ENCODE measurements around the gene AR.
"Not testable (repeated sequence)": the region's sequence is repeated elsewhere in the genome, so short reads cannot be mapped to it uniquely, and the experiment has no call there.

Gene AR

GRCh38 chrX:67599532-67599931, 55.7 kb downstream of the AR start:
- H3K36me3 Mint-ChIP-seq (ENCODE audit: low read depth) = no peaks in the 10 kb centered on the region
- H3K4me3 Mint-ChIP-seq = no peak overlapping the region
- H3K4me1 Mint-ChIP-seq (ENCODE audit: low read depth) = no peaks in the 10 kb centered on the region
- no peaks in the 10 kb centered on the region for H3K9me3 Mint-ChIP-seq
- H3K27me3 Mint-ChIP-seq (ENCODE audit: low read depth) = no peaks in the 10 kb centered on the region
- H3K27ac Mint-ChIP-seq = no peak overlapping the region

GRCh38 chrX:67601771-67602170, 58.0 kb downstream of the AR start:
- Mint-ChIP-seq H3K9me3 (no peaks in the 10 kb centered on the region), H3K4me3 (no peak overlapping the region), H3K36me3 (ENCODE audit: low read depth) (no peaks in the 10 kb centered on the region), H3K27me3 (ENCODE audit: low read depth) (no peaks in the 10 kb centered on the region), H3K4me1 (ENCODE audit: low read depth) (no peaks in the 10 kb centered on the region), H3K27ac (no peak overlapping the region)

GRCh38 chrX:67604979-67605703, 61.3 kb downstream of the AR start:
- Mint-ChIP-seq H3K4me3 (no peak overlapping the region), H3K9me3 (no peaks in the 10 kb centered on the region), H3K27ac (no peak overlapping the region), H3K36me3 (ENCODE audit: low read depth) (no peaks in the 10 kb centered on the region), H3K27me3 (ENCODE audit: low read depth) (no peaks in the 10 kb centered on the region), H3K4me1 (ENCODE audit: low read depth) (no peaks in the 10 kb centered on the region)

GRCh38 chrX:67607466-67607865, 63.6 kb downstream of the AR start:
- Mint-ChIP-seq H3K4me1 (ENCODE audit: low read depth) (no peaks in the 10 kb centered on the region), H3K9me3 (peaks cover 2% of the 10 kb centered on the region), H3K27ac (no peak overlapping the region), H3K27me3 (ENCODE audit: low read depth) (no peaks in the 10 kb centered on the region), H3K4me3 (no peak overlapping the region), H3K36me3 (ENCODE audit: low read depth) (no peaks in the 10 kb centered on the region)

DNA sequence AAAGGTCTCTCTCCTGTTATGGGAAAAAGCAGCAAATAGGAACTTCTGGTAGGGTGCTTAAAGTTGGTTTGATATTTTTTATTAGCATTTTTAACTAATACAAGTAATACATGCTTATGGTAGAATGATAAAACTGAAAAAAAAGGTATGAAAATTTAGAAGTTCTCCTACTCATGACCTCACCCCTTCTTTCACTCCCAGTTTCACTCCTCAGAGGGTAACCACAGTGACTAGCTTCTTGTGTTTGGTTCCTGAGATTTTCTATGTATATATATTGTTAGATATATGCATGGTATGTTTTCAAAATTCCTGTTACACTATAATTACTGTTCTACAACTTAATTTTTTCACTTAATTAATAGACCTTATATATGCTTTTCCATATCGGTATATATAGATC, 66.5 kb downstream of the AR start:
- Mint-ChIP-seq H3K27ac (no peak overlapping the region), H3K9me3 (peaks cover 9% of the 10 kb centered on the region), H3K27me3 (ENCODE audit: low read depth) (no peaks in the 10 kb centered on the region), H3K36me3 (ENCODE audit: low read depth) (no peaks in the 10 kb centered on the region), H3K4me1 (ENCODE audit: low read depth) (no peaks in the 10 kb centered on the region), H3K4me3 (no peak overlapping the region)

- H3K27me3 Mint-ChIP-seq (ENCODE audit: low read depth) = no peaks in the 10 kb centered on the region
- no peak overlapping the region for H3K27ac Mint-ChIP-seq
- H3K4me1 Mint-ChIP-seq (ENCODE audit: low read depth) = no peaks in the 10 kb centered on the region
- peaks cover 9% of the 10 kb centered on the region for H3K9me3 Mint-ChIP-seq
- no peak overlapping the region for H3K4me3 Mint-ChIP-seq
- no peaks in the 10 kb centered on the region for H3K36me3 Mint-ChIP-seq (ENCODE audit: low read depth)
Measured at GRCh38 chrX:67612231-67612630, 68.4 kb downstream of the AR start.

DNA sequence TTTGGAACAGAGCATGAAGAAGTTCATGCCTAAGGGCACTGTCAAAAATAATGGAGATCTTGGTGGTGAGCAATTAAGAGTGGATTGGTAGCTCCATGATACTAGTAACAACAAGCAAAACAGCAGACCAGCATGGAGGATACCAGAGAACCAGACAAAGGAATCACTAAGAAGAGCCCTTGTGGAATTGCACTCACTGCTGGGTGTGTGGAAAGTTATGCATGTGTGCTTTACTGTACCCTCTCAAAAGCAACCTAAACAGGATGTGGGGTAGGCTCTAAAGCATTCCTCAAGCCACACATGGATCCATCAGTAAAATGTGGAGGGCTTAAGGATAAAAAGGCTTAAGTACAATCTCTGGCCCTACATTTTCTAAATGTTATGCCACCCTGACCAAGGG, 69.5 kb downstream of the AR start:
- no peaks in the 10 kb centered on the region for H3K4me1 Mint-ChIP-seq (ENCODE audit: low read depth)
- H3K4me3 Mint-ChIP-seq = no peak overlapping the region
- H3K36me3 Mint-ChIP-seq (ENCODE audit: low read depth) = no peaks in the 10 kb centered on the region
- no peak overlapping the region for H3K27ac Mint-ChIP-seq
- H3K27me3 Mint-ChIP-seq (ENCODE audit: low read depth) = no peaks in the 10 kb centered on the region
- H3K9me3 Mint-ChIP-seq = peaks cover 14% of the 10 kb centered on the region

DNA sequence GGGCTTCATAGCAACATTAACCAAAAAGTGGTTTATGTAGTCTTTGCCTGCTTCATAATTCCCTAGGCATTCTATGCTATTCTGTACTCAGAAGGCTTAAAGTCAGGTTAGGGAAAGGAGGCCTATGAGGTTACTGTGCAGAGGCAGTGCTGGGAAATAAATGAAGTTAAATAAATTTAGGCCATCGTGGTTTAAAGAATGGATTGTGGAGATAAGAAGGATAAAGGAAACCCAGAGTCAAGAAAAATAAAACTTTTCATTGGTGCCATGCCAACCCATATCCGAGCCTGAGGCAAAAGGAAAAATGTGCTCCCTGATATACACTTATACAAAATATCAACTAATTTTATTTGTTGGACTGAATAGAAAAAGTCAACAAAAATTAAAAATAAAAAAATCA, 70.2 kb downstream of the AR start:
- H3K9me3 Mint-ChIP-seq = peaks cover 17% of the 10 kb centered on the region
- H3K27me3 Mint-ChIP-seq (ENCODE audit: low read depth) = no peaks in the 10 kb centered on the region
- no peaks in the 10 kb centered on the region for H3K36me3 Mint-ChIP-seq (ENCODE audit: low read depth)
- H3K4me1 Mint-ChIP-seq (ENCODE audit: low read depth) = no peaks in the 10 kb centered on the region
- no peak overlapping the region for H3K4me3 Mint-ChIP-seq
- no peak overlapping the region for H3K27ac Mint-ChIP-seq

DNA sequence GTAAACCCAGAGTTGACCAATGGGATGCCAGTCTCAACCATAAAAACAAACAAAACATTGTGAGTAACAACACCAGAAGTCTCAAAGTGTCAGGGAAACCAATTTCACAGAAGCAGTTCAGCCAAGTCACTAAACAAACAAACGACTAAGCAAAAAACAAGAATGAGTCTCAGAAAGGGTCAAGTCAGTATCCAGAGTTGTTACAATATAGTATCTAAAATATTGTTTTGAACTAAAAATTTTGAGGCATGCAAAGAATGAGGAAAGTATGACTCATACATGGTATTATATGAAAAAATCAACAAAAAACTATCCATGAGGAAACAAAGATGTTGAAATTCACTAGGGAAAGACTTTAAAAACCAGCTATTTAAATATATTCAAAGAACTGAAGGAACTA, 70.6 kb downstream of the AR start:
- Mint-ChIP-seq H3K27me3 (ENCODE audit: low read depth) (no peaks in the 10 kb centered on the region), H3K9me3 (peaks cover 17% of the 10 kb centered on the region), H3K27ac (no peak overlapping the region), H3K4me3 (no peak overlapping the region), H3K4me1 (ENCODE audit: low read depth) (no peaks in the 10 kb centered on the region), H3K36me3 (ENCODE audit: low read depth) (no peaks in the 10 kb centered on the region)

- Mint-ChIP-seq H3K27ac (no peak overlapping the region), H3K36me3 (ENCODE audit: low read depth) (no peaks in the 10 kb centered on the region), H3K4me1 (ENCODE audit: low read depth) (no peaks in the 10 kb centered on the region), H3K4me3 (no peak overlapping the region), H3K27me3 (ENCODE audit: low read depth) (no peaks in the 10 kb centered on the region), H3K9me3 (peaks cover 11% of the 10 kb centered on the region)
Measured at GRCh38 chrX:67619253-67619652, 75.4 kb downstream of the AR start.

GRCh38 chrX:67622053-67622585, 78.3 kb downstream of the AR start:
- no peak overlapping the region for H3K4me3 Mint-ChIP-seq
- peaks cover 8% of the 10 kb centered on the region for H3K9me3 Mint-ChIP-seq

GRCh38 chrX:67624325-67624724, 80.5 kb downstream of the AR start:
- Mint-ChIP-seq H3K4me3 (no peak overlapping the region), H3K9me3 (no peaks in the 10 kb centered on the region), H3K27me3 (ENCODE audit: low read depth) (no peaks in the 10 kb centered on the region), H3K27ac (no peak overlapping the region), H3K4me1 (ENCODE audit: low read depth) (no peaks in the 10 kb centered on the region), H3K36me3 (ENCODE audit: low read depth) (no peaks in the 10 kb centered on the region)

More at GRCh38 chrX:67622053-67622585, 78.3 kb downstream of the AR start:
- H3K27me3 Mint-ChIP-seq (ENCODE audit: low read depth) = no peaks in the 10 kb centered on the region
- H3K4me1 Mint-ChIP-seq (ENCODE audit: low read depth) = no peaks in the 10 kb centered on the region
- H3K36me3 Mint-ChIP-seq (ENCODE audit: low read depth) = no peaks in the 10 kb centered on the region
- H3K27ac Mint-ChIP-seq = no peak overlapping the region

- Mint-ChIP-seq H3K4me3 (no peak overlapping the region), H3K27ac (no peak overlapping the region), H3K9me3 (no peaks in the 10 kb centered on the region), H3K27me3 (ENCODE audit: low read depth) (no peaks in the 10 kb centered on the region), H3K4me1 (ENCODE audit: low read depth) (no peaks in the 10 kb centered on the region), H3K36me3 (ENCODE audit: low read depth) (no peaks in the 10 kb centered on the region)
Measured at GRCh38 chrX:67635424-67635823, 91.6 kb downstream of the AR start.

DNA sequence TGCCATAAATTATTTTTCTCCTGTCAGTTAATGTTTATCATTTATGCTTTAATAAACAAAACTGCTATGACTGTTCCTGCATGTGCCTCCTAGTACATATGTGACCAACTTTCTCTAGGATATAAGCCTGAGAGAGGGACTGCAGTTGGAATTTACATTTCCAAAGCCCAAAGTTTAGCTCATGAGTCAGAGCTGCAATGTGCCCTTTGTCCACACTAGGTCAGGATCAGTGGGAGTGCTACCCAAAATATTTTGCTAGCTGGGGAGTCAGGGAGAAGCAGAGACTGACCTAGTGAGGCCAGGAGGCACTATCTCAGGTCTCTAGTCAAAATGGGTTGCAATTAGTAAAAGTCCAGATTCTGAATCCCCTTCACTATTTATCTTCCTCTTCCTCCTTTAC, 92.7 kb downstream of the AR start:
- no peaks in the 10 kb centered on the region for H3K9me3 Mint-ChIP-seq
- no peaks in the 10 kb centered on the region for H3K27me3 Mint-ChIP-seq (ENCODE audit: low read depth)
- no peak overlapping the region for H3K27ac Mint-ChIP-seq
- no peaks in the 10 kb centered on the region for H3K4me1 Mint-ChIP-seq (ENCODE audit: low read depth)
- no peaks in the 10 kb centered on the region for H3K36me3 Mint-ChIP-seq (ENCODE audit: low read depth)
- H3K4me3 Mint-ChIP-seq = no peak overlapping the region

DNA sequence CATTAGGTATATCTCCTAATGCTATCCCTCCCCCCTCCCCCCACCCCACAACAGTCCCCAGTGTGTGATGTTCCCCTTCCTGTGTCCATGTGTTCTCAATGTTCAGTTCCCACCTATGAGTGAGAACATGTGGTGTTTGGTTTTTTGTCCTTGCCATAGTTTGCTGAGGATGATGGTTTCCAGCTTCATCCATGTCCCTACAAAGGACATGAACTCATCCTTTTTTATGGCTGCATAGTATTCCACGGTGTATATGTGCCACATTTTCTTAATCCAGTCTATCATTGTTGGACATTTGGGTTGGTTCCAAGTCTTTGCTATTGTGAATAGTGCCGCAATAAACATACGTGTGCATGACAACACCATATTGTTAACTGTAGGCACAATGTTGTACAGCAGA, 93.5 kb downstream of the AR start:
- not testable (repeated sequence) for H3K9me3 Mint-ChIP-seq; H3K36me3 Mint-ChIP-seq (ENCODE audit: low read depth); H3K4me1 Mint-ChIP-seq (ENCODE audit: low read depth); H3K27ac Mint-ChIP-seq; H3K4me3 Mint-ChIP-seq; H3K27me3 Mint-ChIP-seq (ENCODE audit: low read depth)

DNA sequence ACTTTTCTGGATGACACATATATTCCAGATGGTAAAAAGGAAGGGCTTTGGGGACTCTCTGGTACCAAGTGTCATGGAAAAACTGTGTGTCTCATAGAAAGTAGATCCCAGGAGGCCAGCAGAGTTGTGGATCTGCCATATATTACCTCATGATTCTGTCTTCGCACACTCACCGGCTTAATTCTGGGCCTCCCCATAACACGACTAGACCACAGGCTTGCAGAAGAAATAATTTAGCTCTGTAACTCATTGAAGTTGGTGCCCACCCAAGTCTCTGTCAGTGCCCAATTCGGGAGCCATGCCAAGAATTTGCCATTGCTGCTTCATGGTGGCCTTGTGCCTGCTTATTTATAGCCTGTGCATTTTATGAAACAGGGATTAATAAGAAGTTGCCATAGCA, 104.5 kb downstream of the AR start:
- no peaks in the 10 kb centered on the region for H3K36me3 Mint-ChIP-seq (ENCODE audit: low read depth)
- H3K9me3 Mint-ChIP-seq = no peaks in the 10 kb centered on the region
- H3K4me3 Mint-ChIP-seq = no peak overlapping the region
- no peak overlapping the region for H3K27ac Mint-ChIP-seq
- H3K27me3 Mint-ChIP-seq (ENCODE audit: low read depth) = no peaks in the 10 kb centered on the region
- H3K4me1 Mint-ChIP-seq (ENCODE audit: low read depth) = no peaks in the 10 kb centered on the region
